Right renal cortex interstitium (tissue), 3 donors: ENCODE data around the gene KCNB1. TPM values are rescaled to one million over a fixed set of nuclear protein-coding genes. Genes with fewer than 3 reads are reported as not detected.

Source experiments
- DNase-seq, 3 donors: peaks; one replicate each; pipeline ENCODE4 v3.0.0-alpha.2; 2013; ENCODE audit warnings: low read depth in 3 of 3, low spot score in 2 of 3
- polyA plus RNA-seq, 3 donors: library from polyadenylated mRNA; unstranded; fragments of 120-200 nt; gene quantifications; one replicate each; pipeline ENCODE4 v1.2.1, GENCODE V29; 2013; ENCODE audit not compliant: insufficient read length in 3 of 3

KCNB1 gene
- polyA plus RNA-seq, 3 donors, result 0.47 to 0.51 (median 0.47) TPM

- no peak for DNase-seq
Observed at GRCh38 chr20:49446080-49446479, 36.4 kb downstream of the KCNB1 start.

DNA sequence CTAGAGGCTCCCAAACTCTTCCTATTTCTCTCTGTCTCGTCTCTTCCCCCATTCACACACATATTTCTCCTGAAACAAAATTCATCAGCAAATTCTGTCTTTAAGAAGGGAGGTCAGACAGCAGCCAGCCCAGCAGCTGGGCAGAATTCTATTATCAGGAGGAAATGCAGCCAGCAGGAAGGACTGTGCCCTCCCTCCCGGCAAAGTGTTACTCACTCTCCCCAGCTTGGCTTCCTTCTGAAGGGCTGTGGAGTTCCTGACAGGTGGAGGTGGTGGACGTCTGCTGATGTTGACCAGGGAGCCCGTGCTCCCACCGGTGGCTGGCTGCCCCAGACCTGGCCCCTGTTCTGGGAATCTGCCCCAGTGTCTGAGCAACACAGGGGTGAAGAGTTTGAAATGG is 37.3 kb downstream of the KCNB1 start:
- DNase-seq, result no peak

GRCh38 chr20:49444553-49444990 is 37.9 kb downstream of the KCNB1 start:
- DNase-seq, result no peak

DNA sequence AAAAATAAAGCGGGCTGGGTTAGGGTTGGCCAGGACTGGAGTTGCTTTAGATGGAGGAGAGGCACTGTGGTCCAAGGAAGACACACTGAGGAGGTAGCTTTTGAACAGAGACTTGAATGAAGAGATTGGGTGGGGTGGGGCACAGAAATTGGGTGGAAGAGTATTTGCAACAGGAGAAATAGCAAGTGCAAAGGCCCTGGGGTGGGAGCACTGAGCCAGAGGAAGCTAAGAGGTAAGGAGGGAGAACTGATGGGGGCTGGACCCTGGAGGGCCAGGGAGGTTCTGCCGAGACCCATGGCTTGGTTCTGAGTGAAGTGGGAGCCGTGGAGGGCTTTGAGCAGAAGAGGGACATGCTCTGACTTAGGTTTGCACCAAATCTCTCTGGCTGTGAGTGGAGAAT is 45.4 kb downstream of the KCNB1 start:
- no peak for DNase-seq

DNA sequence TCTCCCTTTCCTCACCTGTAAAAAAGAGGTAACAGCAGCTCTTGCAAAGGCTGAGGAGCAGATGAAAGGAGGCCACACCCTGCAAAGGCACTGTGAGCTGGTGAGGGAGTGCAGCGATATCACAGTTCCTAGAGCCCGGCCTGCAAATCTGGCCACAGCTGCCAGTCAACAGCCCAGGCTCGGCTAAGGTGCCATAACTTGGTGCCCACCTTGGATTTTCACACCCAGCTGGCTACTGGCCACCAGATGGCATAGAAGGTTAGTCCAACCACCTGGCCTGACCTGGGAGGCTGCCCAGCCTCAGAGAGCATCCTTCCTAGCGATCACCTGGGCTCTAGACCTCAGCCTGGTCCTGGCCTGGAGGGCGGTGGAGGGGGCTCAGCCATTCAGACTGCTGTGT is 46.8 kb downstream of the KCNB1 start:
- no peak for DNase-seq

DNA sequence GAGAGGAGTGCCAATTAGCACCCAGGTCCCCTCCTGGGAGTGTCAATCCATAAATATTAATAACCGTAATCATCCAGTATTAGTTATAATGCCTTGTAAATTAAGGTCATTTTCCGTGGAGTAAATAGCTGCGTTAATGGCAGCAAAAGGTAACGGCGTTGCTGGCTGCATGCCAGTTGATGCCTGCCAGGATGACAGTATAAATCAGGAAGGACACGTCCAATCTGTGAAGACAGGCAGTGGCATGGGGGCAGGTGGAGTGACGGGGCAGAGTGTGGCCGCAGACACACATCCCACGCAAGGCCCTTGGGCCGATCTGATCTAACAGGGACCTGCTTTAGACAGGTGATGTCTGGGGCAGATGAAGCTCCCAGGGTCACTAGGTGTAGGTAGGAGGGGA is 49.1 kb downstream of the KCNB1 start:
- DNase-seq, result no peak

GRCh38 chr20:49432550-49432949 is 49.9 kb downstream of the KCNB1 start:
- no peak for DNase-seq

DNA sequence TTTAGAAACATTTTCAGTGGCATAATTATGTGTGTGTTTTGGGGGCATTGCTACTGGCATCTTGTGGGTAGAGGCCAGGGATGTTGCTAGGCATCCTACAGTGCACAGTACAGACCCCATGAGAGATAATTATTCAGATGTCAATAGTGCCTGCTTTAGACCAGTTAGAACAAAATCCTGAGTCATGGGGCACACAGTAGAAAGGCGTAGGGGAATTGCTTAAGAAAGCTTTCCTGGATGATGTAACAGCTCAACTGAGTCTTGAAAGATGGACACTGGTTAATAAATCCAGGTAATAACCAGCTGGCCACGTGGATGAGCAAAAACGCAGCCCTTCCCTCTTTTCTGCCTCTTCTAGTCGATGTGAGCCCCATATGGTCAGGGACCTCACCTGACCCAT is 51.1 kb downstream of the KCNB1 start:
- no peak for DNase-seq

DNA sequence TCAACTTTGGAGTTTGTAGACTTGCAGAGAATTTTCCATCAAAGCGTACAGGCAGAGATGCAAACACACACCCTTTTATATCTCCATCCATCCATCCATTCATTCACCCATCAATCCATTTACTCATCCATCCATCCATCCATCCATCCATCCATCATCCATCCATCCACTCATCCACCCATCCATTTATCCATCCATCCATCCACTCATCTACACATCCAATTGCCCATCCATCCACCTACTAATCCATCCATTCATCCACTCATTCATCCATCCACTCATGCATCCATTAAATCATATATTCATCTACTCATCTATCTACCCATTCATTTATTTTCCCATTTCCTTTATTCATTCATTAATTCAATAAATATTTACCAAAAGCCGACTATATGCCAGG is 52.1 kb downstream of the KCNB1 start:
- no peak for DNase-seq

- no peak for DNase-seq
Observed at GRCh38 chr20:49427751-49428518, 54.5 kb downstream of the KCNB1 start.

DNA sequence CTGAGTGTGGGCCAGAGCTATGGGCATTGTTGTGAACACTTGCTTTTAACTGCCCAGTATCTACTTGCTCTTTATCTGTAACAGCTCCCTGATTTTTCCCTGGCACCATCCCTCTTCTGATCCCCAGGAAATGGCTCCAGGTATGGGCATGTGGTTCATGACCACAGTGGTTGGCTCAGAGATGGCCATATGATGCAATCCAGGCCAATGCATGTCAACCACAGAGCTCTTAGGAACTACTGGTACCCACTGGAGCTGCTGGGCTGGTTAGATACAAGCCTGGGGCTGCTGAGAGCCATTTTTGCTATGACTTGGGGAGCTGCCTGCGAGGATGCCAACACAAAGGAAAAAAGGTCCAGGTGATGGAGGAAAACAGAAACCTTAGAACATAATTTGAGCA is 55.6 kb downstream of the KCNB1 start:
- no peak for DNase-seq

DNA sequence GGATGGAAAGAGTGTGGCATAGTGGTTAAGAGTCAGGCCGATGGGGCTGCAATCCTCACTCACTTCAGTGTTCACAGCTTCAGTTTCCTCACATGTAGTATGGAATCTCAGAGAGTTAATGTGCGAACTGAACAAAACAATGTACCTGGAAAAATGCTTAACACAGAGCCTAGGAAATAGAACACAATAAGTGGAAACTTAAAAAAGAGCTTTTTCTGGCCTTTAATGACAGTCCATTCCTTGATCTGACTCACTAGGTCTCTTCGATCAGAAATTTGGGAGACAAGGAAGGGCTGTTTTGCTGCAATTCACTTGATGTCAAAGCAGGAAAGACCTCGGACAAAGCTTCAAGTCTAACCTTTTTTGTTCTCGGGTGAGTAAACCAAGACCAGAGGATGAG is 56.1 kb downstream of the KCNB1 start:
- DNase-seq, result no peak

DNA sequence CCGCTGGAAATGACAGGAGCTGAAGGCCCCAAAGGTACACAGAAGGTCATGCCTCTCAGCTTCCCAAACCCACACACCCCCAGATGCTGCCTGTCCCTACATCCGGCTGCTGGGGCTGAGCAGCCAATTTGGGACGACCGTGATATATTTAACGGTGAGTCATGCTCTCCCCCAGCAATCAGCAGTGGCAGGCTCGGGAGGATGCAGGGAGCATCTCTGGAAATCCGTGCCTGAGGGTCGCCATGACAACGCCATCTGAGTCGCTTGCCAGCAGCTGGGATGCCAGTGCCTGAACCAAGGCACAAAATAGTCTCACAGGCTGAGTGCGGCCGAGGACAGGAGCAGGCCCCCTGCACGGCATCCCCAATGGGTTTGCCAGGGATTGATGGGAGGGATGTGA is 57.9 kb downstream of the KCNB1 start:
- DNase-seq, result no peak

- DNase-seq, result no peak
Observed at GRCh38 chr20:49422161-49422560, 60.3 kb downstream of the KCNB1 start.

- DNase-seq, result no peak
Observed at GRCh38 chr20:49420811-49421295, 61.6 kb downstream of the KCNB1 start.

GRCh38 chr20:49420292-49420691 is 62.2 kb downstream of the KCNB1 start:
- no peak for DNase-seq

DNA sequence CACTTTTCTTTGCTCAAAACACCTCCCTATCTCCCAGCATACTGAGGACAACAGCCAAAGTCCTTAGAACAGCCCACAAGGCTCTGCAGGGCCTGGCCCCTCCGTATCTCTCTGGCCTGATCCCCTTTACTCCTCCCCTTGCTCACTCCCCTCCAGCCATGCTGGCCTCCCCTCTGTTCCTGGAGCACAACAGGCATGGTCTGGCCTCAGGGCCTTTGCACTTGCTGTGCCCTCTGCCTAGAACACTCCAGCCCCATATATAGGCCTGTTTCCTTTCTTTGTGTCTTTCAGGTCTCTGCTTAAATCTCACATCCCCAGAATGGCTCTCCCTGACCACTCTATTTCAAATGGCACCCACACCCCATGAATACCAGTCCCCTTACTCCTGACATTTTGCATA is 62.7 kb downstream of the KCNB1 start:
- no peak for DNase-seq

GRCh38 chr20:49418809-49419208 is 63.7 kb downstream of the KCNB1 start:
- DNase-seq, result no peak

GRCh38 chr20:49417843-49418555 is 64.5 kb downstream of the KCNB1 start:
- no peak for DNase-seq

- DNase-seq, result no peak
Observed at GRCh38 chr20:49415668-49416044, 66.8 kb downstream of the KCNB1 start.

- no peak for DNase-seq
Observed at GRCh38 chr20:49415005-49415667, 67.3 kb downstream of the KCNB1 start.

DNA sequence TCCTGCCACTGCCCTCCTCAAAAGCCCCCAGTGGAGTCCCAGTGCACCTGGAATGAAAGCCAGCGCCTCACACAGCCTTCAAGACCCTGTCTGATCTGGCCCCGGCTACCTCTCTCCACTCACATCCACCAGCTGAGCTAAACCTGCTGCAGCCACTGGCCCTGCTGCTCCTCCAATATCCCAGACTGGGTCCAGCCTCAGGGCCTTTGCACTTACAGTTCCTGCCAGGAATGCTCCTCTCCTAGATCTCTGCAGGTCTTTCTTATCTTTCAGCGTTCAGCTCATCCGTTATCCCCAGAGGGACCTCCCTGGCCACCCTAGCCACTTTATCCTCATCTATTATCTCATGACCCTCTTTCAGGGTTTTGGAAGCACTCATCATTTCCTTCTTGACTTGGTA is 68.8 kb downstream of the KCNB1 start:
- no peak for DNase-seq
